Activated naive CD8-positive, alpha-beta T cell (primary cell): ENCODE data around the gene RNF133.

Experiments used
- H3K27ac Mint-ChIP-seq: one replicate; pipeline ENCODE4 v1.8.0; 2021; ENCODE audit warnings: mixed read lengths
- H3K27me3 Mint-ChIP-seq: one replicate; pipeline ENCODE4 v1.8.0; 2021; ENCODE audit warnings: mixed read lengths
- H3K36me3 Mint-ChIP-seq: one replicate; pipeline ENCODE4 v1.8.0; 2021; ENCODE audit warnings: mixed read lengths
- H3K4me1 Mint-ChIP-seq: one replicate; pipeline ENCODE4 v1.8.0; 2021; ENCODE audit warnings: low read depth, mixed read lengths
- H3K4me3 Mint-ChIP-seq: one replicate; pipeline ENCODE4 v1.8.0; 2021; ENCODE audit warnings: mild to moderate bottlenecking, mixed read lengths
- H3K9me3 Mint-ChIP-seq: one replicate; pipeline ENCODE4 v1.8.0; 2021; ENCODE audit warnings: low read depth, mixed read lengths

Gene RNF133

GRCh38 chr7:122677149-122677548, 21.8 kb downstream of the RNF133 start:
- no peak overlapping the region for H3K4me3 Mint-ChIP-seq
- H3K9me3 Mint-ChIP-seq = peaks cover 3% of the 10 kb centered on the region
- H3K27me3 Mint-ChIP-seq = no peaks in the 10 kb centered on the region
- H3K4me1 Mint-ChIP-seq = no peaks in the 10 kb centered on the region
- no peaks in the 10 kb centered on the region for H3K36me3 Mint-ChIP-seq
- H3K27ac Mint-ChIP-seq = no peak overlapping the region

DNA sequence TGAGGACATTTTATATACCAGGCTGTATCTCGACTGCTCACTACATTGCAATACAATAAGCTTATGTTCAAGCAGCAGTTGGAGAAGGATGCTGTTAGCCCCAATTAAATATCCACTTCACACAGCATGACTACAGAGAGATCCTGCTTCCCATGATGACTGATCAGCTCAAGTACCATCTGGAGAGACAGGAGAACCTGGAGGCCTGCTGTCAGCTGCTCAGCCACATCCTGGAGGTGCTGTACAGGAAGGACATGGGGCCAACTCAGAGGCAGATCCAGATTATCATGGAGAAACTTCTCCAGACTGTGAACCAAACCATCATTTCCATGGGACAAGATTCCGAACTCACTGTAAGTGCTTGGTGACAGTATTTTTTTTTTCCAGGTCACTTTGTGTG, 22.5 kb downstream of the RNF133 start:
- peaks cover 3% of the 10 kb centered on the region for H3K9me3 Mint-ChIP-seq
- H3K27me3 Mint-ChIP-seq = no peaks in the 10 kb centered on the region
- no peaks in the 10 kb centered on the region for H3K4me1 Mint-ChIP-seq
- no peak overlapping the region for H3K4me3 Mint-ChIP-seq
- H3K27ac Mint-ChIP-seq = no peak overlapping the region
- no peaks in the 10 kb centered on the region for H3K36me3 Mint-ChIP-seq

DNA sequence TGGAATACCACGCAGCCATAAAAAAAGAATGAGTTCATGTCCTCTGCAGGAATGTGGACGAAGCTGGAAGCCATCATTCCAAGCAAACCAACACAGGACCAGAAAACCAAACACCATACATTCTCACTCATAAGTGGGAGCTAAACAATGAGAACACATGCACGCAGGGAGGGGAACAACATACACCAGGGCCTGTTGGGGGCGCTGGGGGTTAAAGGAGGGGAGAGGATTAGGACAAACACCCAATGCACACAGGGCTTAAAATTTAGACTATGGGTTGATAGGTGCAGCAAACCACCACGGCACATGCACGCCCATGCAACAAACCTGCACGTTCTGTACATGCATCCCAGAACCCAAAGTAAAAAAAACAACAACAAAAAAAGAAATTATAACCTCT, 23.3 kb downstream of the RNF133 start:
- Mint-ChIP-seq H3K27ac (no peak overlapping the region), H3K9me3 (peaks cover 3% of the 10 kb centered on the region), H3K4me3 (no peak overlapping the region), H3K4me1 (no peaks in the 10 kb centered on the region), H3K27me3 (no peaks in the 10 kb centered on the region), H3K36me3 (no peaks in the 10 kb centered on the region)

DNA sequence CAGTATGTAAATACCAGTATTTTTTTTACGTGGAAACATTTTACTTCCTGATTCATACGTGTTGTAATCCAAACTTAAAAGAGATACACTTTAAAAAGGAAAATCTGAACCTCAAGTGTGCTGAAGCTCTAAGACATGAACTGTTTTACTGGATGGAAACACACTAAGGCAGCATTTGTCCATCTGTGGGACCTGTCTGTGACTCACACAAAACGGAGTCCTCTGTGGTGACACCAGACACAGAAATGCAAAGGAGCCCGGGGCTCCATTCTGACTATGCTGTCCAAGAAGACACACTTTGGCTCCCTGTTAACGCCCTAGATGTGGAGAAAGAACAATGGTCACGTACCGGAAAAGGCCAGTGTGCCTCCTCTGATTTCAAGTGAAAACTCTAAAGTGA, 23.9 kb downstream of the RNF133 start:
- H3K4me3 Mint-ChIP-seq = no peak overlapping the region
- no peaks in the 10 kb centered on the region for H3K27me3 Mint-ChIP-seq
- peaks cover 3% of the 10 kb centered on the region for H3K9me3 Mint-ChIP-seq
- H3K36me3 Mint-ChIP-seq = no peaks in the 10 kb centered on the region
- no peaks in the 10 kb centered on the region for H3K4me1 Mint-ChIP-seq
- no peak overlapping the region for H3K27ac Mint-ChIP-seq

DNA sequence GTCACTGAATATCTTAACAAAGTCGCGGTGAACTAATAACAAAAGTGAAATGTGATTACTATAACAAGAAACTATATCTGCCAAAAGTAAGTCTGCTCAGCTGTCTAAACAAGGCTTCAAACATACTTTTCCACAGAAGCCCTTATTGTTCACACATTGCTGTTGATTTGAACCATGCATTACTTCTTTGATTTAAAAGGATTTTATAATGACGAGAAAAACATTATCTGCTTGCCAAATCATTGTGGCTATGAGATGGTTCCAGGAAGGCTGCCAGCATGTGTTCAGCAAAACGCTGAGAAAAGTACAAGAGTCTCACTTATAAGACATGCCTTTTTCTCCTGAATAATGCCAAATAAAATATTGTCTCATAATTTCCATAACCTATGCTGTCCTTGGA, 24.4 kb downstream of the RNF133 start:
- no peaks in the 10 kb centered on the region for H3K4me1 Mint-ChIP-seq
- H3K9me3 Mint-ChIP-seq = peaks cover 2% of the 10 kb centered on the region
- H3K4me3 Mint-ChIP-seq = no peak overlapping the region
- H3K27me3 Mint-ChIP-seq = no peaks in the 10 kb centered on the region
- H3K27ac Mint-ChIP-seq = no peak overlapping the region
- no peaks in the 10 kb centered on the region for H3K36me3 Mint-ChIP-seq

GRCh38 chr7:122673951-122674350, 25.0 kb downstream of the RNF133 start:
- H3K36me3 Mint-ChIP-seq = no peaks in the 10 kb centered on the region
- H3K9me3 Mint-ChIP-seq = no peaks in the 10 kb centered on the region
- H3K27ac Mint-ChIP-seq = no peak overlapping the region
- H3K4me3 Mint-ChIP-seq = no peak overlapping the region
- no peaks in the 10 kb centered on the region for H3K4me1 Mint-ChIP-seq
- H3K27me3 Mint-ChIP-seq = no peaks in the 10 kb centered on the region

DNA sequence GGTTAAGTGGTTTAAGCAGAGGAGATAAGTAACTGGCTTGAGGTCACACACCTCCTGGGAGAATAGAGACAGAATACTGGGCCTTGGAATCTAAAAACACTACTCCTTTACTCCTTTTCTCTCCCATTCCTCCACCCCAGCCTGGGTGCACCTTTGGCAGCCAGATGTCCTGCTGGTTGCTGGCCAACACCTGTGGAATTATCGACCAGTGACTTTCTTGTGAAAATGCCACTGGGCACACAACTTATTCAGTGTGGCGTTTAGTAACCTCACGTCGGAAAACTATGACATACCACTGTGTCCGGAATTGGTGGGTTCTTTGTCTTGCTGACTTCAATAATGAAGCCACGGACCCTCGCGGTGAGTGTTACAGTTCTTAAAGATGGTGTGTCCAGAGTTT, 26.4 kb downstream of the RNF133 start:
- Mint-ChIP-seq H3K27ac (no peak overlapping the region), H3K9me3 (no peaks in the 10 kb centered on the region), H3K4me1 (no peaks in the 10 kb centered on the region), H3K36me3 (no peaks in the 10 kb centered on the region), H3K27me3 (no peaks in the 10 kb centered on the region), H3K4me3 (no peak overlapping the region)

DNA sequence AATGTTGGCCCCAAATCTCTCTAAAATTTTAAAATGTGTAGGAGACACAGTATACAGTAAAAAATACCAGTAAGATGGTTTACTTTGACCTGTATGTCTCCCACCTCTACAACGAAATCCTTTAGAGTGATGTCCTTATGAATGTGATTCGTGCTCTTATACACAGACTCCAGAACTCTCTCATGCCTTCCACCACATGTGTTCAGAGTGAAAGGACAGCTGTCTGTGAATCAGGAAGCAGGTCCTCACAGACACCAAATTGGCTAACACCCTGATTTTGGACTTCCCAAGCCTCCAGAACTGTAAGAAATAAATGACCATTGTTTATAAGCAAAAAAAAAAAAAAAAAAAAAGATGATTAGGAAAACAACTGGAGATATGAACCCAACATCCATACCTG, 35.2 kb downstream of the RNF133 start:
- peaks cover 7% of the 10 kb centered on the region for H3K9me3 Mint-ChIP-seq

DNA sequence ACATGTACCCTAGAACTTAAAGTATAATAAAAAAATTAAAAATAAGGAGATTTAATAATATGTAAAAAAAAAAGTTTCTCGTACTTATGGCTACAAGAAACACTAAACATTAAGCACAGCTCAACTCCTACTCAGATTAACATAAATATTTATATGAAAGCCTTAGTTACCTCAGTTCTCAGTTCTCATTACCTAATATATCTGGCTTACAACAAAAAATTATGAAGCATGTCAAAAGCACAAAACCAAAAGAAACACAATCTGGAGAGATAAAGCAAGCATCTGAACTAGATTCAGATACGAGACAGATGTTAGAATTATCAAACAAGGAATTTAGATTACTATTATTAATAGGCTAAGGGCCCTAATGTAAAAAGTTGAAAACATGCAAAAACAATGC, 40.1 kb downstream of the RNF133 start:
- Mint-ChIP-seq H3K9me3 (no peaks in the 10 kb centered on the region), H3K36me3 (no peaks in the 10 kb centered on the region), H3K27me3 (no peaks in the 10 kb centered on the region), H3K4me1 (no peaks in the 10 kb centered on the region), H3K4me3 (no peak overlapping the region), H3K27ac (no peak overlapping the region)

More for the DNA sequence above, 35.2 kb downstream of the RNF133 start:
- no peak overlapping the region for H3K4me3 Mint-ChIP-seq
- H3K27ac Mint-ChIP-seq = no peak overlapping the region
- no peaks in the 10 kb centered on the region for H3K4me1 Mint-ChIP-seq
- H3K36me3 Mint-ChIP-seq = no peaks in the 10 kb centered on the region
- no peaks in the 10 kb centered on the region for H3K27me3 Mint-ChIP-seq

- Mint-ChIP-seq H3K27me3 (no peaks in the 10 kb centered on the region), H3K4me1 (no peaks in the 10 kb centered on the region), H3K27ac (no peak overlapping the region), H3K36me3 (no peaks in the 10 kb centered on the region), H3K4me3 (no peak overlapping the region), H3K9me3 (no peaks in the 10 kb centered on the region)
Measured at GRCh38 chr7:122653685-122654084, 45.2 kb downstream of the RNF133 start.

GRCh38 chr7:122652876-122653275, 46.0 kb downstream of the RNF133 start:
- Mint-ChIP-seq H3K4me3 (no peak overlapping the region), H3K36me3 (no peaks in the 10 kb centered on the region), H3K27ac (no peak overlapping the region), H3K4me1 (no peaks in the 10 kb centered on the region), H3K9me3 (no peaks in the 10 kb centered on the region), H3K27me3 (no peaks in the 10 kb centered on the region)

- peaks cover 7% of the 10 kb centered on the region for H3K9me3 Mint-ChIP-seq
- H3K4me3 Mint-ChIP-seq = no peak overlapping the region
- H3K36me3 Mint-ChIP-seq = no peaks in the 10 kb centered on the region
- no peaks in the 10 kb centered on the region for H3K27me3 Mint-ChIP-seq
- H3K27ac Mint-ChIP-seq = no peak overlapping the region
- H3K4me1 Mint-ChIP-seq = no peaks in the 10 kb centered on the region
Measured at GRCh38 chr7:122651451-122651850, 47.5 kb downstream of the RNF133 start.
